Measurements from ENCODE around the gene UVRAG.

DNA sequence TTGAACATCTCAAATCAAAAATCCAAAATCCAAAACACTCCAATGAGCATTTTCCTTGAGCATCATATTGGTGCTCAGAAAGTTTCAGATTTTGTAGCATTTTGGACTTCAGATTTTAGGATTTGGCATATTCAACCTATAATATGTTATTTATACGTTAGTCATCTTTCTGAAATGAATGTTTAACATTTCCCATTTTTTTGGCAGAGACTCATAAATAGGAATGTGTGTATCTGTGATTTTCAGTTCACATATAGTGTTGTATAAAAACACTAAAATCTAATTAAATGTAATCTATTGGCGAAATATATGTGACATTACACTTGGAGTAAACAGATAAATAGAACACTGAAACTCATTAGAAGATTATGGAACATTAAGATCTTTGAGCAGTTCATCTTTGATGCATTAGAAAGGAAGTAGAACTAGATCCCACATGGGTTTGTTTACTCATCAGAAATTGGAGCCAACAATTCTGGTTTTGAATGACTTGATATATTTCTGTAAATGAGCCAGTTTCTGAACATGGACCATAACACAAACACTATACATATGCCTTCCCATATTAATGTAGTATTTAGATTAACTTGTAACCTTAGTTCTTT is 153.1 kb downstream of the UVRAG start:
- TF ChIP-seq, protein P1, sequence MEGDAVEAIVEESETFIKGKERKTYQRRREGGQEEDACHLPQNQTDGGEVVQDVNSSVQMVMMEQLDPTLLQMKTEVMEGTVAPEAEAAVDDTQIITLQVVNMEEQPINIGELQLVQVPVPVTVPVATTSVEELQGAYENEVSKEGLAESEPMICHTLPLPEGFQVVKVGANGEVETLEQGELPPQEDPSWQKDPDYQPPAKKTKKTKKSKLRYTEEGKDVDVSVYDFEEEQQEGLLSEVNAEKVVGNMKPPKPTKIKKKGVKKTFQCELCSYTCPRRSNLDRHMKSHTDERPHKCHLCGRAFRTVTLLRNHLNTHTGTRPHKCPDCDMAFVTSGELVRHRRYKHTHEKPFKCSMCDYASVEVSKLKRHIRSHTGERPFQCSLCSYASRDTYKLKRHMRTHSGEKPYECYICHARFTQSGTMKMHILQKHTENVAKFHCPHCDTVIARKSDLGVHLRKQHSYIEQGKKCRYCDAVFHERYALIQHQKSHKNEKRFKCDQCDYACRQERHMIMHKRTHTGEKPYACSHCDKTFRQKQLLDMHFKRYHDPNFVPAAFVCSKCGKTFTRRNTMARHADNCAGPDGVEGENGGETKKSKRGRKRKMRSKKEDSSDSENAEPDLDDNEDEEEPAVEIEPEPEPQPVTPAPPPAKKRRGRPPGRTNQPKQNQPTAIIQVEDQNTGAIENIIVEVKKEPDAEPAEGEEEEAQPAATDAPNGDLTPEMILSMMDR (conservative IDR thresholded peaks at IDR 0.05; ENCODE audit: low read depth, low read length), result no peak
- no peak for TF ChIP-seq POLR2A (IDR thresholded peaks at IDR 0.05; ENCODE audit: low read depth, low read length)
- TF ChIP-seq RFX5 (IDR thresholded peaks at IDR 0.05; ENCODE audit: low read depth, low read length), result no peak
- no peak for TF ChIP-seq BHLHE40 (IDR thresholded peaks at IDR 0.05; ENCODE audit: low read depth, low read length)
- no peak for TF ChIP-seq CHD1 (IDR thresholded peaks at IDR 0.05; ENCODE audit: low read depth, low read length)
- TF ChIP-seq, protein P2, sequence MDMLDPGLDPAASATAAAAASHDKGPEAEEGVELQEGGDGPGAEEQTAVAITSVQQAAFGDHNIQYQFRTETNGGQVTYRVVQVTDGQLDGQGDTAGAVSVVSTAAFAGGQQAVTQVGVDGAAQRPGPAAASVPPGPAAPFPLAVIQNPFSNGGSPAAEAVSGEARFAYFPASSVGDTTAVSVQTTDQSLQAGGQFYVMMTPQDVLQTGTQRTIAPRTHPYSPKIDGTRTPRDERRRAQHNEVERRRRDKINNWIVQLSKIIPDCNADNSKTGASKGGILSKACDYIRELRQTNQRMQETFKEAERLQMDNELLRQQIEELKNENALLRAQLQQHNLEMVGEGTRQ (IDR thresholded peaks at IDR 0.05; ENCODE audit: low read depth, low read length), result no peak
- TF ChIP-seq FOS (IDR thresholded peaks at IDR 0.05; ENCODE audit: low read depth, low read length), result no peak

Data from IMR-90 (cell line).